ENCODE results near the gene IQCM.

GRCh38 chr4:149794352-149794751, 21.3 kb downstream of the IQCM start:
- no peak for TF ChIP-seq CTCF (conservative IDR thresholded peaks at IDR 0.05; ENCODE audit: low read depth, low read length)
- TF ChIP-seq EZH2 (IDR thresholded peaks at IDR 0.05; ENCODE audit: low read length, unreplicated experiment) = no peak

All from PC-3 (cell line).